ENCODE data around the gene FAM9A.

- no peak for TF ChIP-seq CTCF (IDR thresholded peaks at IDR 0.05)
- TF ChIP-seq EZH2 (IDR thresholded peaks at IDR 0.05; ENCODE audit: borderline replicate concordance, insufficient read depth, low read depth, low read length, poor library complexity, severe bottlenecking), result no peak
These were observed 3.9 kb upstream of the FAM9A start for GRCh38 chrX:8805046-8805445.
